Measurements from ENCODE around the gene REEP3. TPM values are rescaled to one million over a fixed set of nuclear protein-coding genes. Genes with fewer than 3 reads are reported as not detected.

The REEP3 gene
- 10 to 100 TPM; 63.4 to 79.6 (median 73.1) TPM for total RNA-seq

- Histone ChIP-seq H3K4me3 (replicated peaks in 1 of 3) (peak within 1 kb of the TSS; percentile 69 to 94 (median 93)), H3K27me3 (no peaks in the 10 kb centered on the region), H3K27ac (peak within 1 kb of the TSS; percentile 98 to 99 (median 99)), H3K9me3 (no peaks in the 10 kb centered on the region), H3K4me1 (peaks cover 12 to 24% of the 10 kb centered on the region in 2 donors), H3K36me3 (no peaks in the 10 kb centered on the region)
- DNase-seq: peak in 1 of 2 donors; percentile 75
- TF ChIP-seq CTCF (IDR thresholded peaks at IDR 0.05): no peak
- TF ChIP-seq POLR2A (IDR thresholded peaks at IDR 0.05): peak in 1 of 2 donors; percentile 27
- WGBS, 2 donors: 32 to 37% methylated on average over 17 to 18 of the region's 52 CpGs
- intact Hi-C loops (cut with DNase I): no loop called here
Observed at GRCh38 chr10:63520500-63521415, at the start of gene REEP3. Gene REEP3, plus strand, starts transcription at chr10:63521401. Its CDS starts 145 bp downstream, at chr10:63521546.

- intact Hi-C loops (cut with DNase I): no loop called here
- no peak for DNase-seq
- no peaks in the 10 kb centered on the region for H3K27me3 ChIP-seq
- H3K4me3 ChIP-seq (replicated peaks in 1 of 3): no peak overlapping the region
- TF ChIP-seq POLR2A (IDR thresholded peaks at IDR 0.05) (no peak), CTCF (IDR thresholded peaks at IDR 0.05) (no peak)
- no peaks in the 10 kb centered on the region for H3K36me3 ChIP-seq
- 95 to 96% methylated on average over 8 of the region's 8 CpGs for WGBS, 2 donors
- no peak overlapping the region for H3K27ac ChIP-seq
- no peaks in the 10 kb centered on the region for H3K9me3 ChIP-seq
- peaks cover 6 to 12% of the 10 kb centered on the region in 2 donors for H3K4me1 ChIP-seq
Observed at GRCh38 chr10:63474488-63474887, 46.7 kb upstream of the REEP3 start.

GRCh38 chr10:63477927-63478326 is 43.3 kb upstream of the REEP3 start:
- TF ChIP-seq POLR2A (IDR thresholded peaks at IDR 0.05): no peak
- TF ChIP-seq CTCF (IDR thresholded peaks at IDR 0.05): no peak
- no peaks in the 10 kb centered on the region for H3K36me3 ChIP-seq
- H3K27me3 ChIP-seq: no peaks in the 10 kb centered on the region
- H3K9me3 ChIP-seq: no peaks in the 10 kb centered on the region
- WGBS, 2 donors: 67 to 70% methylated on average over 1 of the region's 1 CpG
- no peak overlapping the region for H3K4me3 ChIP-seq (replicated peaks in 1 of 3)
- intact Hi-C loops (cut with DNase I): no loop called here
- DNase-seq: no peak
- H3K27ac ChIP-seq: no peak overlapping the region
- H3K4me1 ChIP-seq: peaks cover 11 to 19% of the 10 kb centered on the region in 2 donors

GRCh38 chr10:63478564-63478963 is 42.6 kb upstream of the REEP3 start:
- no peak for TF ChIP-seq POLR2A (IDR thresholded peaks at IDR 0.05)
- TF ChIP-seq CTCF (IDR thresholded peaks at IDR 0.05): no peak
- Histone ChIP-seq H3K9me3 (no peaks in the 10 kb centered on the region), H3K36me3 (no peaks in the 10 kb centered on the region), H3K4me3 (replicated peaks in 1 of 3) (no peak overlapping the region), H3K27ac (no peak overlapping the region), H3K4me1 (peaks cover 11 to 19% of the 10 kb centered on the region in 2 donors), H3K27me3 (no peaks in the 10 kb centered on the region)
- no peak for DNase-seq
- intact Hi-C loops (cut with DNase I): no loop called here
- WGBS, 2 donors: 74 to 76% methylated on average over 3 of the region's 3 CpGs

GRCh38 chr10:63480237-63480636 is 41.0 kb upstream of the REEP3 start:
- no peaks in the 10 kb centered on the region for H3K36me3 ChIP-seq
- 98 to 99% methylated on average over 5 of the region's 5 CpGs for WGBS, 2 donors
- no peak for DNase-seq
- H3K27ac ChIP-seq: no peak overlapping the region
- H3K27me3 ChIP-seq: no peaks in the 10 kb centered on the region
- TF ChIP-seq CTCF (IDR thresholded peaks at IDR 0.05): no peak
- TF ChIP-seq POLR2A (IDR thresholded peaks at IDR 0.05): no peak
- intact Hi-C loops (cut with DNase I): no loop called here
- H3K4me3 ChIP-seq (replicated peaks in 1 of 3): no peak overlapping the region
- H3K4me1 ChIP-seq: peaks cover 15 to 19% of the 10 kb centered on the region in 2 donors
- H3K9me3 ChIP-seq: no peaks in the 10 kb centered on the region

Measured in thyroid gland (tissue), 4 donors.